A673 (cell line): ENCODE results near the gene SP6. TPM values are rescaled to one million over a fixed set of nuclear protein-coding genes. Genes with fewer than 3 reads are reported as not detected.

ENCODE experiments used
- BruUV-seq: library from RNA; stranded (reverse); fragments of 400-500 nt; replicated peaks from 2 replicates; lab custom pipeline; 2021; lab: Mats Ljungman, UMichigan
- CTCF ChIA-PET: fragments of 300-600 bp; sonication (Branson Sonifier 250); formaldehyde crosslinking; loops from one replicate; lab custom pipeline; 2022; ENCODE audit warnings: antibody characterized with exemption; lab: Charles Lee
- POLR2A ChIA-PET: fragments of 300-600 bp; sonication (Branson Sonifier 250); formaldehyde crosslinking; loops from one replicate; lab custom pipeline; 2022; ENCODE audit warnings: antibody characterized with exemption; ENCODE audit not compliant: low non-redundant PET; lab: Charles Lee
- DNase-seq: peaks from one replicate; pipeline ENCODE4 v3.0.0-alpha.2; 2015; ENCODE audit warnings: low spot score
- H3K27ac ChIP-seq: fragments of 200-600 bp; sonication (generic); 2 replicates; pipeline ENCODE4 v1.5.1; 2016; ENCODE audit warnings: mixed run types, low read depth, mild to moderate bottlenecking, mixed read lengths, antibody characterized with exemption, low read length; ENCODE audit not compliant: poor library complexity, severe bottlenecking
- H3K27me3 ChIP-seq: fragments of 200-600 bp; sonication (generic); replicated peaks from 2 replicates; pipeline ENCODE4 v1.6.1; 2017; ENCODE audit warnings: mixed run types, low read depth, mild to moderate bottlenecking, mixed read lengths, antibody characterized with exemption, low read length; ENCODE audit not compliant: insufficient read depth, poor library complexity
- H3K36me3 ChIP-seq: fragments of 200-600 bp; sonication (generic); 2 replicates; pipeline ENCODE4 v1.6.1; 2016; ENCODE audit warnings: mixed run types, mild to moderate bottlenecking, mixed read lengths, antibody characterized with exemption, low read length; ENCODE audit not compliant: insufficient read depth, poor library complexity, severe bottlenecking
- H3K4me1 ChIP-seq: fragments of 200-600 bp; sonication (generic); 2 replicates; pipeline ENCODE4 v1.6.1; 2017; ENCODE audit warnings: mixed run types, mild to moderate bottlenecking, mixed read lengths, antibody characterized with exemption, low read length; ENCODE audit not compliant: insufficient read depth, poor library complexity, severe bottlenecking
- H3K4me3 ChIP-seq: fragments of 200-600 bp; sonication (generic); 2 replicates; pipeline ENCODE4 v1.5.1; 2016; ENCODE audit warnings: low read depth, mixed run types, mild to moderate bottlenecking, mixed read lengths, low read length; ENCODE audit not compliant: poor library complexity, severe bottlenecking
- H3K9me3 ChIP-seq: fragments of 200-600 bp; sonication (generic); 2 replicates; pipeline ENCODE4 v1.6.1; 2016; ENCODE audit warnings: mixed run types, low read depth, mild to moderate bottlenecking, mixed read lengths, antibody characterized with exemption, low read length; ENCODE audit not compliant: poor library complexity, severe bottlenecking
- EZH2 ChIP-seq: fragments of 200-600 bp; sonication (generic); IDR thresholded peaks from 2 replicates; pipeline ENCODE4 v1.6.1; 2017; ENCODE audit warnings: borderline replicate concordance, low read depth, mild to moderate bottlenecking, mixed read lengths, antibody characterized with exemption, low read length; ENCODE audit not compliant: poor library complexity, severe bottlenecking
- intact Hi-C: fragments of 100-400 bp; cut with micrococcal nuclease; formaldehyde crosslinking; loops from one replicate; pipeline ENCODE4 v1.10.0; 2022; ENCODE audit not compliant: unreplicated experiment
- total RNA-seq: library from RNA; stranded (reverse); gene quantifications from 2 replicates; pipeline ENCODE4 v1.2.3, GENCODE V29; 2021
- TF ChIP-seq, protein P1 (sequence below): fragments of 300-800, 200-600 bp; sonication (generic); conservative IDR thresholded peaks from 2 replicates; pipeline ENCODE4 v1.5.1; 2017; ENCODE audit warnings: low read depth, mild to moderate bottlenecking, antibody characterized with exemption, low read length, moderate library complexity, mixed read lengths

The SP6 gene
- total RNA-seq, 1 experiment from 2014 or later = 0.15 TPM

DNA sequence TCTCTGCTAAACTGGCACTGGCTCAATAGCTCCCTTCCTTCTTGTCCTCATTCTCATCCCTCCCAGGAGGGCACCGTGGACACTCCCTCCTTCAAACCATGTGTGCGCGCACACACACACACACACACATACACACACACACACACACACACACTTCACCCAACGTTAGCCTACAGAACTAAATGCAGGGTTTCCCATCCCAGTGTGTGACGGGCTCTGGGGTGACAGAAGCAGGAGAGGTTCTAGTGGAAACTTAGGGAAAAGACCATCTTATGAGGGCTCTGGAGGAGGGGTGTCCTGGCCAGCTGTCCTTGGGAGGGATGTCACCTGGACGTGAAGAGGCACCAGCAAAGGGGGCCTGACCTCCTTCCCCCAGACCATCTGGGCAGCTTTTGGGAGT, 49.1 kb downstream of the SP6 start:
- intact Hi-C loops = no loop called here
- no peaks in the 10 kb centered on the region for H3K9me3 ChIP-seq
- no peak overlapping the region for H3K4me3 ChIP-seq
- H3K4me1 ChIP-seq = no peaks in the 10 kb centered on the region
- no peak for DNase-seq
- ChIA-PET CTCF (no interaction called here), POLR2A (no interaction called here)
- TF ChIP-seq, protein P1, sequence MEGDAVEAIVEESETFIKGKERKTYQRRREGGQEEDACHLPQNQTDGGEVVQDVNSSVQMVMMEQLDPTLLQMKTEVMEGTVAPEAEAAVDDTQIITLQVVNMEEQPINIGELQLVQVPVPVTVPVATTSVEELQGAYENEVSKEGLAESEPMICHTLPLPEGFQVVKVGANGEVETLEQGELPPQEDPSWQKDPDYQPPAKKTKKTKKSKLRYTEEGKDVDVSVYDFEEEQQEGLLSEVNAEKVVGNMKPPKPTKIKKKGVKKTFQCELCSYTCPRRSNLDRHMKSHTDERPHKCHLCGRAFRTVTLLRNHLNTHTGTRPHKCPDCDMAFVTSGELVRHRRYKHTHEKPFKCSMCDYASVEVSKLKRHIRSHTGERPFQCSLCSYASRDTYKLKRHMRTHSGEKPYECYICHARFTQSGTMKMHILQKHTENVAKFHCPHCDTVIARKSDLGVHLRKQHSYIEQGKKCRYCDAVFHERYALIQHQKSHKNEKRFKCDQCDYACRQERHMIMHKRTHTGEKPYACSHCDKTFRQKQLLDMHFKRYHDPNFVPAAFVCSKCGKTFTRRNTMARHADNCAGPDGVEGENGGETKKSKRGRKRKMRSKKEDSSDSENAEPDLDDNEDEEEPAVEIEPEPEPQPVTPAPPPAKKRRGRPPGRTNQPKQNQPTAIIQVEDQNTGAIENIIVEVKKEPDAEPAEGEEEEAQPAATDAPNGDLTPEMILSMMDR = no peak
- no peak for TF ChIP-seq EZH2
- no peaks in the 10 kb centered on the region for H3K27me3 ChIP-seq
- no TSS peak for BruUV-seq
- no peaks in the 10 kb centered on the region for H3K36me3 ChIP-seq
- no peak overlapping the region for H3K27ac ChIP-seq

DNA sequence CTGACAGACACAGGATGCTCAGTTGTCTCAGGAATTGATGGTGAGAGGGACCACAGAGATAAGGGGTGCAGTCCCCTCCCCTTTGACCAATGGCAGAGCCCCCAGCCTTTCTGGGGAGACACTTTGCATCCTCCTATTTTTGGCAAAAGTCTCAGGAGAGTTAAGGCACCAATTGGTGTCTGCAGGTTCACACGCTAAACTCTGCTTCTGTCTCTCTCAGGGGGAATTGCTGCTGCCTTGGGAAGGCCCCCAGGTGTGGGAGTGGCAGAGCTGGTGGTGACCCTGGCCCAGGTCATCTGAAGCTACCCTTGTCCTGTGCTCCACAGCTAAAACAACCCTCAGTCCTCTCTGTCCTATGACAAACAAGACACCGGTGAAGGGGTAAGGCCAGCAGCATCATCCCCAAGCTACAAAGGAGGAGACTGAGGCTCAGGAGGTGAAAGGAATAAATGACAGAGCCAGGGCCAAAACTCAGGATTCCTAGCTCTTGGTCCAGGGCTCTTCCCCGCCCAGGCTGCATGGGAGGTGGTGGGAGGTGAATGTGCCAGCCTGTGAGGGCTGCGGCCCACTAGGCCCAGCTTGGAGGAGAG, 49.7 kb downstream of the SP6 start:
- DNase-seq = no peak
- intact Hi-C loops = no loop called here
- no peak overlapping the region for H3K4me3 ChIP-seq
- H3K4me1 ChIP-seq = no peaks in the 10 kb centered on the region
- CTCF ChIA-PET = no interaction called here
- no peak overlapping the region for H3K27ac ChIP-seq
- no peaks in the 10 kb centered on the region for H3K9me3 ChIP-seq
- no peaks in the 10 kb centered on the region for H3K27me3 ChIP-seq
- POLR2A ChIA-PET = no interaction called here
- no peaks in the 10 kb centered on the region for H3K36me3 ChIP-seq
- TF ChIP-seq, protein P1 = no peak
- no peak for TF ChIP-seq EZH2
- BruUV-seq = no TSS peak

DNA sequence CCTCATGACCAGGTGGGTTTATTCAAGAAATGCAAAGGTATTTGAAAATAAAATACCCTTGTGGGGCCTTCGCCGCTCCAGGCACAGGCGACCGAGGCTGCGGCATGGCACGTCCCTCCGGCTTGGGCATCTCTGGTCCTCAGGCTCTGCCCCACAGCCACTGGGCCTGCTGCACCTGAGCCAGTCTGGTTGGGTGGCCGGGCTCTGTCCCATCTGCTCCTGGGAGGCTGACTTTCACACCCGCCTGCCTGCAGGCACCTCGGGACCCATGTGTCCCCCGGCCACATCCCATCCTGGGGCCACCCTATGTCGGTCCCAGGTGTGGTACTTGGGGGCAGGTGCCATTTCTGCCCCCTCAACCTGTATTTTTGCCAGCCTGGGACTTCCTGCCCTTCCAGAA, 50.3 kb downstream of the SP6 start:
- Histone ChIP-seq H3K27me3 (no peaks in the 10 kb centered on the region), H3K4me3 (no peak overlapping the region), H3K27ac (no peak overlapping the region), H3K9me3 (no peaks in the 10 kb centered on the region), H3K4me1 (no peaks in the 10 kb centered on the region), H3K36me3 (no peaks in the 10 kb centered on the region)
- TF ChIP-seq, protein P1 = no peak
- no peak for TF ChIP-seq EZH2
- intact Hi-C loops = no loop called here
- ChIA-PET POLR2A (no interaction called here), CTCF (no interaction called here)
- DNase-seq = no peak
- BruUV-seq = no TSS peak
